Chondrocyte (in vitro differentiated cells): ENCODE results near the gene IDNK. TPM values are rescaled to one million over a fixed set of nuclear protein-coding genes. Genes with fewer than 3 reads are reported as not detected.

Experiments
- DNase-seq: peaks from one replicate; pipeline ENCODE4 v3.0.0; 2021; ENCODE audit warnings: mixed read lengths, low spot score
- H3K27ac Mint-ChIP-seq: one replicate; pipeline ENCODE4 v1.8.0; 2021; ENCODE audit warnings: mild to moderate bottlenecking, moderate library complexity, mixed read lengths; ENCODE audit not compliant: unreplicated experiment
- H3K27me3 Mint-ChIP-seq: 2 replicates; pipeline ENCODE4 v1.8.0; 2021; ENCODE audit warnings: low read depth, mixed read lengths
- H3K36me3 Mint-ChIP-seq: 2 replicates; pipeline ENCODE4 v1.8.0; 2021; ENCODE audit warnings: low read depth, mixed read lengths
- H3K4me1 Mint-ChIP-seq: 2 replicates; pipeline ENCODE4 v1.8.0; 2021; ENCODE audit warnings: low read depth, mild to moderate bottlenecking, mixed read lengths
- H3K4me3 Mint-ChIP-seq: one replicate; pipeline ENCODE4 v1.8.0; 2021; ENCODE audit warnings: mild to moderate bottlenecking, moderate library complexity, mixed read lengths; ENCODE audit not compliant: unreplicated experiment
- H3K9me3 Mint-ChIP-seq: 2 replicates; pipeline ENCODE4 v1.8.0; 2021; ENCODE audit warnings: low read depth, mixed read lengths
- total RNA-seq: library from RNA; stranded (reverse); gene quantifications from 3 replicates; pipeline ENCODE4 v1.2.1, GENCODE V29; 2021
- TF ChIP-seq, protein P1 (sequence below): fragments of 200-600 bp; sonication (generic); IDR thresholded peaks from 2 replicates; pipeline ENCODE4 v1.5.0; 2021; ENCODE audit warnings: antibody characterized with exemption, mild to moderate bottlenecking, moderate library complexity

IDNK gene
- total RNA-seq, 1 donor from 2014 or later = 2.3 TPM

DNA sequence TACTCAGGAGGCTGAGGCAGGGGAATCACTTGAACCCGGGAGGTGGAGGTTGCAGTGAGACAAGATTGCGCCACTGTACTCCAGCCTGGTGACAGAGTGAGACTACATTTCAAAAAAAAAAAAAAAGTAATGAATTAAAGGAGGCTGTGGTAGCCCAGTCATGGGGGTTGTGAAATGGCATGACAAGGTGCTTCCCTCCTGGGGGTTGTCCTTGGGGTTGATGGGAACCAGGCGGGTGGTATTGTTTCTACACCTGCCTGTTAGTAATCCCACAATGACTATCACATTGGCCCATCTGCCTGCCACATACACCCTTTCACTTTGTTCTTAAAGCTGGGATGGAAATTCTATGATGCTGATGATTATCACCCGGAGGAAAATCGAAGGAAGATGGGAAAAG, 5.6 kb downstream of the IDNK start:
- peaks cover 7% of the 10 kb centered on the region for H3K36me3 Mint-ChIP-seq
- no peaks in the 10 kb centered on the region for H3K9me3 Mint-ChIP-seq
- no peak for DNase-seq
- H3K27ac Mint-ChIP-seq = no peak overlapping the region
- TF ChIP-seq, protein P1, sequence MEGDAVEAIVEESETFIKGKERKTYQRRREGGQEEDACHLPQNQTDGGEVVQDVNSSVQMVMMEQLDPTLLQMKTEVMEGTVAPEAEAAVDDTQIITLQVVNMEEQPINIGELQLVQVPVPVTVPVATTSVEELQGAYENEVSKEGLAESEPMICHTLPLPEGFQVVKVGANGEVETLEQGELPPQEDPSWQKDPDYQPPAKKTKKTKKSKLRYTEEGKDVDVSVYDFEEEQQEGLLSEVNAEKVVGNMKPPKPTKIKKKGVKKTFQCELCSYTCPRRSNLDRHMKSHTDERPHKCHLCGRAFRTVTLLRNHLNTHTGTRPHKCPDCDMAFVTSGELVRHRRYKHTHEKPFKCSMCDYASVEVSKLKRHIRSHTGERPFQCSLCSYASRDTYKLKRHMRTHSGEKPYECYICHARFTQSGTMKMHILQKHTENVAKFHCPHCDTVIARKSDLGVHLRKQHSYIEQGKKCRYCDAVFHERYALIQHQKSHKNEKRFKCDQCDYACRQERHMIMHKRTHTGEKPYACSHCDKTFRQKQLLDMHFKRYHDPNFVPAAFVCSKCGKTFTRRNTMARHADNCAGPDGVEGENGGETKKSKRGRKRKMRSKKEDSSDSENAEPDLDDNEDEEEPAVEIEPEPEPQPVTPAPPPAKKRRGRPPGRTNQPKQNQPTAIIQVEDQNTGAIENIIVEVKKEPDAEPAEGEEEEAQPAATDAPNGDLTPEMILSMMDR = no peak
- H3K4me1 Mint-ChIP-seq = peaks cover 13% of the 10 kb centered on the region
- no peak overlapping the region for H3K4me3 Mint-ChIP-seq
- no peaks in the 10 kb centered on the region for H3K27me3 Mint-ChIP-seq

DNA sequence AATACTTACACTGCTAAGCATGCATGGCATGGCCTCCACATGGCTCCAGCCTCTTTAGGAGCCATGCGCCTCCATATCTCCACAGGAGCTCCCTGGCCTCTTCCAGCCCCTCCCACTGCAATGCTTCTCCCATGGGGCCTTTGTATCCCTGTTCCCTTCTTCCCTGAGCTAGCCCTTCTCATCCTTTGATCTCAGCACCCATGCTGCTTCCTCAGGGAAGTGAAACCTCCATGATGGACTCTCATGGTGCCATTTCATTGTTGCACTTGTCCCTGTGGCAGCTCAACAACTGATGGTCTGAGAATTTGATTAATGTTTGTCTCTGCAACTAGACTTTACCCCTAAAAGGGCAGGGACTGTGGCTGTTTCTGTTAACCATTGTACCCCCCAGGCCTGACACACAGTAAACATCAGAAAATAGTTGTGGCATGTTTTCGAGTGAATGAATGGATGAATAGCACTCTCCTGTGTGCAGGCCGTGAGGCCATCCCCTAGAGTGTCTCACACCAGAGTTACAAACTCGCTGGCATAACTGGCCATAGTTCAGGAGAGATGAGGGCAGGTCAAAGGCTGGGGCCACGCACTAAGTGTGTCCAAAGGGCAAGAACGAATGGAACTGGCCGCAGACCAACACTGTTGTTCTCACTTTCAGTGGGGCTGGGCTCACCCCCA, 6.6 kb downstream of the IDNK start:
- TF ChIP-seq, protein P1 = no peak
- H3K27ac Mint-ChIP-seq = no peak overlapping the region
- no peak for DNase-seq
- H3K9me3 Mint-ChIP-seq = no peaks in the 10 kb centered on the region
- peaks cover 7% of the 10 kb centered on the region for H3K36me3 Mint-ChIP-seq
- no peak overlapping the region for H3K4me3 Mint-ChIP-seq
- H3K27me3 Mint-ChIP-seq = no peaks in the 10 kb centered on the region
- peaks cover 3% of the 10 kb centered on the region for H3K4me1 Mint-ChIP-seq

DNA sequence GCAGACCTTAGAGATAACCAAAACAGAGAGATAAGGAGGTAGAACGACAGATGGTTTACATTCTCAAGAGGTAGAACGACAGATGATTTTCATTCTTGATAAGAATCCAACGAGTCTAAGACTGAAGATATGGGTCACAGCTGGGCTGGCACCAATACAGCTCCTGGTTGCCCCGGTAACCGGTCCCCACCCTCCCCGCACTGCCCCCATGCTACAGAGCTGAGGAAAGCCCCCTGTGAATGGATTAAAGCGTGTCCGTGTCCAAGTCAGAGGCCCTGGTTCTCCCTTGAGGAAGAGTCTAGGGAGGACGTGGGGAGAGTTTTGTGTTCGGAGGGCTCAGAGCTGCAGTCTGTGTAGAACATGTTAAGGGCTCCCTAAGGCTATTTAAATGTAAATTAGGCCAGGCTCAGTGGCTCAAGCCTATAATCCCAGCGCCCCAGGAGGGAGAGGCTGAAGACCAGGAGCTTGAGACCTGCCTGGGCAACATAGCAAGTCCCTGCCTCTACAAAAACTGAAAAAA, 8.1 kb downstream of the IDNK start:
- TF ChIP-seq, protein P1 = no peak
- Mint-ChIP-seq H3K36me3 (peaks cover 7% of the 10 kb centered on the region), H3K4me1 (peaks cover 3% of the 10 kb centered on the region), H3K9me3 (no peaks in the 10 kb centered on the region), H3K27ac (no peak overlapping the region), H3K4me3 (no peak overlapping the region), H3K27me3 (no peaks in the 10 kb centered on the region)
- no peak for DNase-seq

DNA sequence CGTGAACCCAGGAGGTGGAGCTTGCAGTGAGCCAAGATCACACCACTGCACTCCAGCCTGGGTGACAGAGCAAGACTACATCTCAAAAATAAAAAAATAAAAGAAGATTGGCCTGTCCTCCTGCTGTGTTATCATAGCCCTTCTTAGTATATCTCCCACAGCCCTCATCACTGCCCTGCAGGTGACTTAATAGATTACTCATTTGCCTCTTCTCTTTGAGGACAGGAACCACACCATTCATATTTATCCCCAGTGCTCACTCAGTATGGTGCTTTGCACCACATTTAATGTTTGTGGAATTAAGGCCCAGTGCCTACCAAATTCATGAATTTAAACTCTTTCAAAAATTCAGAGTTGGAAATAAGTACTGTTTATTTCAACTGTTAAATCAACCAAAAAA, 10.3 kb downstream of the IDNK start:
- no peaks in the 10 kb centered on the region for H3K27me3 Mint-ChIP-seq
- H3K36me3 Mint-ChIP-seq = peaks cover 5% of the 10 kb centered on the region
- no peaks in the 10 kb centered on the region for H3K9me3 Mint-ChIP-seq

DNA sequence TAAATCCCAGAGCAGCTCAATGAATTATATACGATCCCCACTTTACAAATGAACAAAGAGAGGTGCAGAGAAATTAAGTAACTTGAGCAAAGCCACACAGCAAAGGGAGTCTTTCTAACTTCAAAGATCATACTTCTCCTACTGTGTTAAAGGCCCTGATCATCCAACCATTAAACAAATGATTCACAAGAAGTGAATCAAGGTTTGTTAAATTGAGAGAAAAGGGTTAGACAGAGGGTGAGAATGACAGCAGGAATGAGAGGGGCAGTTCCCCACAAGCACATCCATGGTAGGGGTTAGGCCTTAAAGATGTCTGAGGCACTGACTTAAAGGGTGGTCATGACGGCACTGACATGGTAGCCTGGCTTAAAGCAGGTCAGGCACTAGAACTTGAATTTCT, 10.7 kb downstream of the IDNK start:
- TF ChIP-seq, protein P1 = no peak
- no peak overlapping the region for H3K4me3 Mint-ChIP-seq

More for the DNA sequence above, 10.3 kb downstream of the IDNK start:
- peaks cover 3% of the 10 kb centered on the region for H3K4me1 Mint-ChIP-seq
- no peak overlapping the region for H3K4me3 Mint-ChIP-seq
- no peak for DNase-seq
- TF ChIP-seq, protein P1 = no peak
- no peak overlapping the region for H3K27ac Mint-ChIP-seq

More for the DNA sequence above, 10.7 kb downstream of the IDNK start:
- H3K36me3 Mint-ChIP-seq = peaks cover 5% of the 10 kb centered on the region
- peaks cover 3% of the 10 kb centered on the region for H3K4me1 Mint-ChIP-seq
- H3K27ac Mint-ChIP-seq = no peak overlapping the region
- H3K27me3 Mint-ChIP-seq = no peaks in the 10 kb centered on the region
- H3K9me3 Mint-ChIP-seq = no peaks in the 10 kb centered on the region
- DNase-seq = no peak
